ENCODE measurements around the gene NECAB2.

The NECAB2 gene

GRCh38 chr16:84047626-84048025 lies 79.6 kb downstream of the NECAB2 start:
- no peak for DNase-seq

GRCh38 chr16:84048270-84048669 lies 80.2 kb downstream of the NECAB2 start:
- DNase-seq: no peak

GRCh38 chr16:84048871-84049270 lies 80.8 kb downstream of the NECAB2 start:
- DNase-seq: no peak

GRCh38 chr16:84049403-84050060 lies 81.5 kb downstream of the NECAB2 start:
- DNase-seq: no peak

- DNase-seq: no peak
Measured at GRCh38 chr16:84050316-84050715, 82.3 kb downstream of the NECAB2 start.

- DNase-seq: no peak
Measured at GRCh38 chr16:84052071-84052622, 84.1 kb downstream of the NECAB2 start.

Data from CD4-positive, alpha-beta T cell treated with Interleukin-4 for 1 hour (primary cell).